Stimulated activated CD8-positive, alpha-beta memory T cell treated with anti-CD3 and anti-CD28 coated beads, Interleukin-7, amount 100 ng/mL, for 48 hours (primary cell): Measurements from ENCODE around the gene KCNK7.
"Not testable (repeated sequence)": the region's sequence is repeated elsewhere in the genome, so short reads cannot be mapped to it uniquely, and the experiment has no call there.

Experiments used
- DNase-seq, 2 donors: peaks; one replicate each; pipeline ENCODE4 v3.0.0-alpha.2; 2020; ENCODE audit warnings: low read depth in 1 of 2; ENCODE audit errors: extremely low read depth in 1 of 2

KCNK7 gene

GRCh38 chr11:65574811-65575567 is 20.6 kb downstream of the KCNK7 start:
- no peak for DNase-seq

GRCh38 chr11:65574109-65574810 is 21.3 kb downstream of the KCNK7 start:
- DNase-seq: peak; percentile 94

DNA sequence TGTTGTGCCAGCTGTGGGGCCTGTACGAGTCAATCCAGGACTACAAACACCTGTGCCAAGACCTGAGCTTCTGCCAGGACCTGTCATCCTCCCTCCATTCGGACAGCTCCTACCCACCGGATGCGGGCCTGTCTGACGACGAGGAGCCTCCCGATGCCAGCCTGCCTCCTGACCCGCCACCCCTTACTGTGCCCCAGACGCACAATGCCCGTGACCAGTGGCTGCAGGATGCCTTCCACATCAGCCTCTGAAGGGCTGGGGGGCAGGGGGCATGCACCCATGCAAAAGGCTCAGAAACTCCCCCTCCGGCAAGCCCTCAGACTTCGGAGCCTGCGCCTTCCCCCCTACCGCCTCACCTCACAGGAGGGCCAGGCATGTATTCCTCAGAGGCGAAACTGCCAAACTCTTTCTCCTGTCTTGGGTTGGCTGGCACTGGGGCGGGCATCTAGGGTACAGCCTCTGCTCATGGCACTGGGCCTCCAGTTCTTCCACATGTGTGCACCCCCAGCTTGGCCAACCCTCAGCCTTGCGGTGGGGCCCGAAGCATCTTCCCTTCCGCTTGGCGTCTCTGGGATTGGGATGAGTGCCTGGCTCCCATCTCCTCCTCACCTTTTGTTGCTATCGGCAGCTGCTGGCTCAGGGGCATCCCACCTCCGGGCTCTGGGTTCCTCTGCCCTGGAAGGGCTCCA is 22.1 kb downstream of the KCNK7 start:
- no peak for DNase-seq

GRCh38 chr11:65572356-65573051 is 23.1 kb downstream of the KCNK7 start, which contains the start of gene FAM89B:
Gene FAM89B (plus strand): TSS chr11:65572538. CDS start chr11:65572670, 132 bp downstream.
- DNase-seq: peak; percentile 69 to 89

DNA sequence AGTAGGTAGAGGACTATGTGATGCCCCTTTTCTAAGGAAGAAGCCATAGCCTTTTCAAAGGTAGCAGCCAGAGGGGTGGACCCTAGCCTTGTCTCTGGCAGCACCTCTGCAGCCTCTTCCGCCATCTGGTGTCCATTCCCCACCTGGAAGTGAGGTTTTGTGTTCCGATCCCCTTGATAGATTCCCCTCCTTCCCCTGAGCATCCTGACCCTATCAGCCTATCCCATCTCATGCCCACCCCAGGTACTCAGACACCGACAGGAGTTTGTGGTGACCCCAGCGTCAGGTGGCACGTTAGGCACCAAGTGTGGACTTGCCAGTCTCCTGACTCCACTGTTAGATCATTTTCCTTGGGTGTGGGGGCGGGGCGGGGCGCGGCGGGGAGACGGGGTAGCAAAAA is 23.7 kb downstream of the KCNK7 start:
- DNase-seq: no peak

DNA sequence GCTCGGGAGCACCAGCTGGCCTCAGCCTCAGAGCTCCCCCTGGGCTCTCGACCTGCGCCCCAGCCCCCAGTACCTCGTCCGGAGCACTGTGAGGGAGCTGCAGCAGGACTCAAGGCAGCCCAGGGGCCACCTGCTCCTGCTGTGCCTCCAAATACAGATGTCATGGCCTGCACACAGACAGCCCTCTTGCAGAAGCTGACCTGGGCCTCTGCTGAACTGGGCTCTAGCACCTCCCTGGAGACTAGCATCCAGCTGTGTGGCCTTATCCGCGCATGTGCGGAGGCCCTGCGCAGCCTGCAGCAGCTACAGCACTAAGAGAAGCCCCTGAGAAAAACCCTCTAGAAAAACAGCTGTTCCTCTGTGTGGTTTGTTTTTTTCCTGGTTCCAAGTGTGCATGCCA is 24.2 kb downstream of the KCNK7 start:
- DNase-seq: no peak

DNA sequence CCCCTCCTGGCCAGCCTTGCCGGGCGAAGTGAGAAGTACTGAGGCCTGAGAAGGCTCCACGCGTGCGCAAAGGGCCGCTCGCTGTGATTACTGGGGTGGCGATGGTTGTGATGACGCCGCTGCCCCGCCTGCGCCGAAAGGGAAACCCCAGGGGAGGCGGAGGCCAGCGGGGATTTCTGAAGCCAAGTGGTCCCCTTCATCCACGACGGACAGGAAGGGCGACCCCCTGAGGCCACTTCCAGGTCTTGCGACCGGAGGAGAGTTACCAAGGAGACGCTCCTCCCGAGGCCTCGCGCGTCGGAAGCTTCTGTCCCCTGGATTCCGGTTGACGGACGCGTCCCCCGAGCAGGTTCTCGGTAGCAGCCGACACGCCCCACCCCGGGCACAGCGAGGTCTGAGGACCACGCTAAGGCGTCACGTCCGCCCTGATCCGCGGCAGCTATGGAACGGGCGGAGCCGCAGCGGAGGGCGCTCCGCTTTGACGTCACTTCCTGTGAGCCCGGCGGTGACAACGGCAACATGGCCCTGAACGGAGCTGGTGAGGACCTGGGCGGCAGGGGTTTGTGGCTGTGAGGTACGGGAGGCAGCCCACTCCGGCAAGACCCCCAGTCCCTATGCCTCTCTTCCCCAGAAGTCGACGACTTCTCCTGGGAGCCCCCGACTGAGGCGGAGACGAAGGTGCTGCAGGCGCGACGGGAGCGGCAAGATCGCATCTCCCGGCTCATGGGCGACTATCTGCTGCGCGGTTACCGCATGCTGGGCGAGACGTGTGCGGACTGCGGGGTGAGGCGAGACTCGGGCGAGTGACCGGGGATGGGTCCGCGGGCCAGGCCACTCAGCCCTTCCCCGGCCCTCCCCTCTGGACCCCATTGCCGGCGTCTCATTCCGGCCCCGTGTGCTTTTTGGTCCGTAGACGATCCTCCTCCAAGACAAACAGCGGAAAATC is 25.4 kb downstream of the KCNK7 start, which contains the start of gene ZNRD2:
Gene ZNRD2 (plus strand): TSS at position 505 of the 946 bp plus-strand sequence. CDS start 15 bp downstream, at position 520.
- DNase-seq: peak; percentile 99 to 100

GRCh38 chr11:65569164-65569972 is 26.2 kb downstream of the KCNK7 start:
- DNase-seq: no peak

DNA sequence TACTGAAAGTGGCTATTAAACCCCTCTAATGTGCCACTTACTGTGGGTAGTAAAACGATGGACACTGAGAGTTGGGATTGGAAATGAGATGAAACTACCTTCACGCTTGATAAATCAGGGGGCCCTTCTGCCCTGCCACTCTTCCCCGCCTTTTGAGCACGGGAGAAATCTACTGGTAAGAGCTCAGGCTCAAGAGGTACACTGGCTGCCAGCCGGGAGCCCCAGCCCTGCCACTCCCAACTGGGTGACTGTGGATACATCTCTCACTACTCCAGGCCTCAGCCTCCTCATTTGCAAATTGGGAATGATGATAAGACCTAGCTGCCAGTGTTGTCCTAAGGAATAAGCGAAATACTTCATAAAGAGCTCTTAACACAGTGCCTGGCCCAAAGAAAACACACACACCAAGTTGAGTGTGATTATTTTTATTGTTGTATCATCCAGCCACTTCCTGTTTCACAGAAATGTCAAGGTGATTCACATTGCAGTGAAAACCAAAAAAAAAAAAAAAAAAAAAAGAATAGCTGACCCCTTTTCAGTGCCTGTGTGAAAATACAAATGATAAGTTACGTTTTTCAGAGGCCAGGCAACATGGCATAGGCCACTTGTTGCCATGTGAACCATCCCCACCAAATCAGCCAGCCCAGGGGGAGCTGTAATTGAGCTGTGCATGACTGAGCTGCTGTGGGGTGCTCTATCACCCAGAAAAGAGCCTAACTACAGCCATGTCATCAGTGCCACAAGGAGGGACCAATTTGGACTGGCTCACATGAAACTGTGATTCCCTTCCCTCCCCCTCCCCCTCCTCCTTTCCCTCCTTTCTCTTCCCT is 29.8 kb downstream of the KCNK7 start:
- no peak for DNase-seq

- not testable (repeated sequence) for DNase-seq
Observed at GRCh38 chr11:65564879-65565559, 30.6 kb downstream of the KCNK7 start.

DNA sequence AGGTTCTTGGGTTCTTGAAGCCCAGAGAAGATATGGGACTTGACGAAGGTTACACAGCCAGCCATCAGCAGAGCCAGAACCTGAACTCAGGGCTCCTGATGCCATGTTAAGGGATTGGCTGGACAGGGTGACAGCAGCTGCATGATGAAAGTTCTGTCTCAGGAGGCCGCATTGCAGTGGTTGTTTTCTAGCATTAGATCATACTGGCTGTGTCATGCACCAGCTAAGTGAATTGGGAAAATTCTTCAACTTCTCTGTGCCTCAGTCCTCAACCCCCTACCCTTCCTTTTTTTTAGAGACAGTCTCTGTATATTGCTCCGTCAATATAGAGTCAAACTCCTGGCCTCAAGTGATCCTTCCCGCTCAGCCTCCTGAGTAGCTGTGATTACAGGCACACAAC is 32.0 kb downstream of the KCNK7 start:
- DNase-seq: no peak

- DNase-seq: no peak
Observed at GRCh38 chr11:65562788-65563187, 32.8 kb downstream of the KCNK7 start.

- DNase-seq: no peak
Observed at GRCh38 chr11:65562020-65562419, 33.6 kb downstream of the KCNK7 start.

GRCh38 chr11:65560555-65561418 is 34.8 kb downstream of the KCNK7 start:
- DNase-seq: no peak

GRCh38 chr11:65559951-65560537 is 35.6 kb downstream of the KCNK7 start:
- no peak for DNase-seq

GRCh38 chr11:65559535-65559934 is 36.1 kb downstream of the KCNK7 start:
- no peak for DNase-seq
